H9 (cell line): Measurements from ENCODE around the gene PTCD1. TPM values are rescaled to one million over a fixed set of nuclear protein-coding genes. Genes with fewer than 3 reads are reported as not detected.

ENCODE experiments used
- DNase-seq: peaks from one replicate; pipeline ENCODE4 v3.0.0-alpha.2; 2017
- H2AFZ ChIP-seq: one replicate; pipeline ENCODE4 v1.6.1; 2013; ENCODE audit warnings: mild to moderate bottlenecking, low read length, control low read depth, moderate library complexity
- H2AK5ac ChIP-seq: 2 replicates; pipeline ENCODE4 v1.6.1; 2013; ENCODE audit warnings: low read length, control low read depth, mixed read lengths; ENCODE audit not compliant: insufficient read length
- H2BK120ac ChIP-seq: one replicate; pipeline ENCODE4 v1.6.1; 2013; ENCODE audit warnings: low read depth, mild to moderate bottlenecking, low read length, control low read depth, inconsistent platforms; ENCODE audit not compliant: poor library complexity, severe bottlenecking
- H2BK12ac ChIP-seq: 2 replicates; pipeline ENCODE4 v1.6.1; 2013; ENCODE audit warnings: low read length, control low read depth, mixed read lengths, low read depth; ENCODE audit not compliant: insufficient read length
- H2BK15ac ChIP-seq: 2 replicates; pipeline ENCODE4 v1.6.1; 2013; ENCODE audit warnings: low read depth, low read length, control low read depth
- H2BK20ac ChIP-seq: one replicate; pipeline ENCODE4 v1.6.1; 2013; ENCODE audit warnings: low read depth, mild to moderate bottlenecking, low read length, control low read depth, inconsistent platforms; ENCODE audit not compliant: poor library complexity, severe bottlenecking
- H2BK5ac ChIP-seq: 2 replicates; pipeline ENCODE4 v1.6.1; 2013; ENCODE audit warnings: low read length, control low read depth, mixed read lengths; ENCODE audit not compliant: insufficient read length
- H3K14ac ChIP-seq: 2 replicates; pipeline ENCODE4 v1.6.1; 2013; ENCODE audit warnings: low read length, control low read depth; ENCODE audit not compliant: insufficient read depth
- H3K18ac ChIP-seq: 2 replicates; pipeline ENCODE4 v1.6.1; 2013; ENCODE audit warnings: low read depth, mild to moderate bottlenecking, mixed read lengths, low read length, control low read depth; ENCODE audit not compliant: insufficient read length
- H3K23ac ChIP-seq: 2 replicates; pipeline ENCODE4 v1.6.1; 2013; ENCODE audit warnings: low read length, control low read depth, mixed read lengths, low read depth; ENCODE audit not compliant: insufficient read length
- H3K23me2 ChIP-seq: 2 replicates; pipeline ENCODE4 v1.6.1; 2013; ENCODE audit warnings: low read depth, mild to moderate bottlenecking, mixed read lengths, low read length, control low read depth; ENCODE audit not compliant: insufficient read length, poor library complexity, severe bottlenecking
- H3K27ac ChIP-seq: 2 replicates; pipeline ENCODE4 v1.5.1; 2013; ENCODE audit warnings: low read length, control low read depth, mixed read lengths, low read depth; ENCODE audit not compliant: insufficient read length
- H3K27me3 ChIP-seq: 2 replicates; pipeline ENCODE4 v1.6.1; 2013; ENCODE audit warnings: low read length, control low read depth, inconsistent platforms; ENCODE audit not compliant: insufficient read depth
- H3K4ac ChIP-seq: 2 replicates; pipeline ENCODE4 v1.6.1; 2013; ENCODE audit warnings: low read depth, mild to moderate bottlenecking, control low read depth, inconsistent platforms, low read length, moderate library complexity
- H3K4me1 ChIP-seq: 2 replicates; pipeline ENCODE4 v1.6.1; 2013; ENCODE audit warnings: low read length, control low read depth, inconsistent platforms; ENCODE audit not compliant: insufficient read depth
- H3K4me2 ChIP-seq: 2 replicates; pipeline ENCODE4 v1.6.1; 2013; ENCODE audit warnings: low read length, control low read depth, mixed read lengths; ENCODE audit not compliant: insufficient read length, insufficient read depth
- H3K56ac ChIP-seq: 2 replicates; pipeline ENCODE4 v1.6.1; 2013; ENCODE audit warnings: low read depth, mild to moderate bottlenecking, mixed read lengths, low read length, control low read depth; ENCODE audit not compliant: insufficient read length
- H3K79me1 ChIP-seq: 2 replicates; pipeline ENCODE4 v1.6.1; 2013; ENCODE audit warnings: low read depth, mild to moderate bottlenecking, moderate library complexity, low read length, control low read depth, inconsistent platforms; ENCODE audit not compliant: insufficient read depth, poor library complexity, severe bottlenecking
- H3K79me2 ChIP-seq: 2 replicates; pipeline ENCODE4 v1.6.1; 2013; ENCODE audit warnings: low read length, control low read depth, inconsistent platforms; ENCODE audit not compliant: insufficient read depth
- H3K9ac ChIP-seq: 2 replicates; pipeline ENCODE4 v1.6.1; 2013; ENCODE audit warnings: low read length, control low read depth, mixed read lengths; ENCODE audit not compliant: insufficient read length; ENCODE audit errors: extremely low read depth
- H3K9me3 ChIP-seq: one replicate; pipeline ENCODE4 v1.6.1; 2013; ENCODE audit warnings: low read depth, low read length, inconsistent platforms; ENCODE audit not compliant: control insufficient read depth
- H3T11ph ChIP-seq: one replicate; pipeline ENCODE4 v1.6.1; 2013; ENCODE audit warnings: mild to moderate bottlenecking, low read length, control low read depth, inconsistent platforms
- H4K20me1 ChIP-seq: one replicate; pipeline ENCODE4 v1.6.1; 2013; ENCODE audit not compliant: control insufficient read depth, insufficient read length, insufficient read depth
- H4K5ac ChIP-seq: 2 replicates; pipeline ENCODE4 v1.6.1; 2013; ENCODE audit warnings: low read depth, mild to moderate bottlenecking, mixed read lengths, low read length, control low read depth; ENCODE audit not compliant: insufficient read length
- H4K8ac ChIP-seq: replicated peaks from 2 replicates; pipeline ENCODE4 v1.6.1; 2013; ENCODE audit warnings: low read length, control low read depth, mixed read lengths, low read depth; ENCODE audit not compliant: insufficient read length
- H4K91ac ChIP-seq: 2 replicates; pipeline ENCODE4 v1.6.1; 2013; ENCODE audit warnings: low read depth, mild to moderate bottlenecking, moderate library complexity, mixed read lengths, low read length, control low read depth; ENCODE audit not compliant: insufficient read length
- H3K27ac Mint-ChIP-seq, 3 experiments: 2 replicates in 2 of 3; 3 replicates in 1 of 3; pipeline ENCODE4 v1.8.0; 2020 to 2021; ENCODE audit warnings: mixed read lengths in 3 of 3, mild to moderate bottlenecking in 1 of 3, moderate library complexity in 1 of 3
- H3K27me3 Mint-ChIP-seq: 2 replicates; pipeline ENCODE4 v1.8.0; 2021; ENCODE audit warnings: low read depth, mild to moderate bottlenecking, moderate library complexity, mixed read lengths
- H3K36me3 Mint-ChIP-seq, 3 experiments: 2 replicates in 2 of 3; 3 replicates in 1 of 3; pipeline ENCODE4 v1.8.0; 2020 to 2021; ENCODE audit warnings: low read depth in 3 of 3, mixed read lengths in 3 of 3; ENCODE audit not compliant: insufficient read depth in 1 of 3
- H3K4me1 Mint-ChIP-seq, 2 experiments: 2 replicates each; pipeline ENCODE4 v1.8.0; 2020; ENCODE audit warnings: mixed read lengths in 2 of 2
- H3K4me3 Mint-ChIP-seq, 2 experiments: 2 replicates in 1 of 2; 3 replicates in 1 of 2; pipeline ENCODE4 v1.8.0; 2020 to 2021; ENCODE audit warnings: mild to moderate bottlenecking in 2 of 2, mixed read lengths in 2 of 2, moderate library complexity in 1 of 2
- H3K9me3 Mint-ChIP-seq, 2 experiments: 2 replicates in 1 of 2; 3 replicates in 1 of 2; pipeline ENCODE4 v1.8.0; 2020; ENCODE audit warnings: mild to moderate bottlenecking in 2 of 2, mixed read lengths in 2 of 2, moderate library complexity in 1 of 2
- WGBS: extraction: QIAGEN DNeasy Blood & Tissue Kit; methylation state at CpG from one replicate; pipeline ENCODE4 v1.1.7; 2013; ENCODE audit warnings: missing lambda C conversion rate, low lambda C conversion rate, mixed read lengths; ENCODE audit not compliant: insufficient read length; ENCODE audit errors: extremely low coverage; 5-methylcytosine and 5-hydroxymethylcytosine counted together
- total RNA-seq: library from RNA; stranded (reverse); gene quantifications from 2 replicates; pipeline ENCODE4 v1.2.1, GENCODE V29; 2021
- TF ChIP-seq, protein P1 (sequence below): fragments of 200-600 bp; sonication (generic); conservative IDR thresholded peaks from 3 replicates; pipeline ENCODE4 v1.8.0; 2021; ENCODE audit warnings: antibody characterized with exemption, mild to moderate bottlenecking

Gene PTCD1
- total RNA-seq, 1 experiment from 2014 or later, result 12.8 TPM

DNA sequence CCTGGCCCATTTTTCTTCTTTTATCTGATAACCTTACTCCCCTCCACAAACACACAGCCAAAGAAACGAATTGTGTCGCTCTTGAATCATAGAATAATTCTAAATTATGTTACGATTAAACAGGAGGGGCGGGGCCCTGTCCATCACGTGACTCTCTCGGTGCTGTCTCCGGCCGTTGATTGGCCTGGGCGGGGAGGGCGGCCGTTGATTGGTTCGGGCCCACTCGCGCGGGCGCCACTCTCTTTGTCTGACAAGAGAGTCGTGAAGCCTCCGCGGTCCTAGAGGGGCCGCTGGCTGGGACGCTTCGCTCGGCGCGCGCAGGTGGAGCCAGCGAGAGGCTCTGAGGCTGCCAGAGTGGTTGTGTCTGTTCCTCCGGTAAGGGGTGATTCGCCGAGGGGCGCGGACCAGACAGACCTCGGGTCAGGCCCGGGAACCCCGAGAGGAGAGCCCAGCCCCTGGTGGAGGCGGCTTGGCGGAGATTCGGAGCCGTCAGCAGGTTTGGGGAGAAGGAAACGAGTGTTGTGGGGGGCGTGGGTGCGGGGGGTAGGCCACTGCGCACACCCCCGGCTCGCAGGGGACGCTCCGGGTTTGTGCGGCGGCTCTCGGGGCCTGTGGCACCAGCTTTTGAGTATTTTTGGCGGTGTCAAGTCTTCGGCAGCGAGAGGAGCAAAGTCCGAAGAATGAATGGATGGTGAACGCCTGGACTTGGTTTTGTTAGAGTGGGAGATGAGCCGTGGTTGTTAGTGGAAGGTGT lies 34.1 kb upstream of the PTCD1 start, which contains the start of gene ZNF789:
Gene ZNF789 (plus strand): TSS at position 330 of the 754 bp plus-strand sequence. CDS start 3,567 bp downstream, outside the sequence.
- no peak within 1 kb of the TSS for H2BK5ac ChIP-seq
- H3K14ac ChIP-seq, result peak within 1 kb of the TSS; percentile 2; the same call in 1 of the 2 replicates
- Mint-ChIP-seq H3K27ac (peak within 1 kb of the TSS; percentile 98 to 99 (median 98)), H3K4me3 (peak within 1 kb of the TSS; percentile 96), H3K4me1 (peaks cover 10 to 24% of the 10 kb centered on the region in 2 experiments), H3K27me3 (peaks cover 2% of the 10 kb centered on the region), H3K9me3 (no peaks in the 10 kb centered on the region; a peak in 1 of 5 replicates), H3K36me3 (peaks cover 8 to 14% (median 12%) of the 10 kb centered on the region in 3 experiments)
- no peak within 1 kb of the TSS for H4K91ac ChIP-seq
- H3T11ph ChIP-seq, result no peak within 1 kb of the TSS
- H3K4me1 ChIP-seq, result no peaks in the 10 kb centered on the region; the same call in 1 of the 2 replicates
- H4K20me1 ChIP-seq, result no peaks in the 10 kb centered on the region
- peaks cover 12% of the 10 kb centered on the region for H3K79me1 ChIP-seq
- no peak within 1 kb of the TSS for H4K8ac ChIP-seq
- peaks cover 17% of the 10 kb centered on the region; the same call in 1 of the 2 replicates for H3K79me2 ChIP-seq
- H2BK120ac ChIP-seq, result no peak within 1 kb of the TSS
- peak within 1 kb of the TSS; percentile 12 for H3K27ac ChIP-seq
- H2BK12ac ChIP-seq, result no peak within 1 kb of the TSS
- no peak within 1 kb of the TSS for H2BK15ac ChIP-seq
- peak within 1 kb of the TSS; percentile 5 for H3K18ac ChIP-seq
- peak within 1 kb of the TSS; percentile 94 for H3K4me2 ChIP-seq
- H4K5ac ChIP-seq, result no peak within 1 kb of the TSS
- H3K9ac ChIP-seq, result peak within 1 kb of the TSS; percentile 80
- peak; percentile 98 for DNase-seq
- no peak within 1 kb of the TSS for H3K23ac ChIP-seq
- H3K4ac ChIP-seq, result no peak within 1 kb of the TSS
- no peaks in the 10 kb centered on the region for H3K9me3 ChIP-seq
- H2AFZ ChIP-seq, result no peak within 1 kb of the TSS
- no peak within 1 kb of the TSS for H2AK5ac ChIP-seq
- no peak within 1 kb of the TSS for H3K56ac ChIP-seq
- no CpG with 5 or more reads among the region's 56 CpGs for WGBS
- TF ChIP-seq, protein P1, sequence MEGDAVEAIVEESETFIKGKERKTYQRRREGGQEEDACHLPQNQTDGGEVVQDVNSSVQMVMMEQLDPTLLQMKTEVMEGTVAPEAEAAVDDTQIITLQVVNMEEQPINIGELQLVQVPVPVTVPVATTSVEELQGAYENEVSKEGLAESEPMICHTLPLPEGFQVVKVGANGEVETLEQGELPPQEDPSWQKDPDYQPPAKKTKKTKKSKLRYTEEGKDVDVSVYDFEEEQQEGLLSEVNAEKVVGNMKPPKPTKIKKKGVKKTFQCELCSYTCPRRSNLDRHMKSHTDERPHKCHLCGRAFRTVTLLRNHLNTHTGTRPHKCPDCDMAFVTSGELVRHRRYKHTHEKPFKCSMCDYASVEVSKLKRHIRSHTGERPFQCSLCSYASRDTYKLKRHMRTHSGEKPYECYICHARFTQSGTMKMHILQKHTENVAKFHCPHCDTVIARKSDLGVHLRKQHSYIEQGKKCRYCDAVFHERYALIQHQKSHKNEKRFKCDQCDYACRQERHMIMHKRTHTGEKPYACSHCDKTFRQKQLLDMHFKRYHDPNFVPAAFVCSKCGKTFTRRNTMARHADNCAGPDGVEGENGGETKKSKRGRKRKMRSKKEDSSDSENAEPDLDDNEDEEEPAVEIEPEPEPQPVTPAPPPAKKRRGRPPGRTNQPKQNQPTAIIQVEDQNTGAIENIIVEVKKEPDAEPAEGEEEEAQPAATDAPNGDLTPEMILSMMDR, result no peak
- H3K23me2 ChIP-seq, result peaks cover 5% of the 10 kb centered on the region
- no peaks in the 10 kb centered on the region for H3K27me3 ChIP-seq
- H2BK20ac ChIP-seq, result no peak within 1 kb of the TSS
